HG03469 (cell line): ENCODE measurements around the gene CHORDC1.
"Not testable (repeated sequence)": the region's sequence is repeated elsewhere in the genome, so short reads cannot be mapped to it uniquely, and the experiment has no call there.

ENCODE experiments used
- ATAC-seq: cut with Tn5 transposase; IDR thresholded peaks from one replicate; pipeline ENCODE4 v1.9.1; 2021; ENCODE audit warnings: mild to moderate bottlenecking, moderate library complexity, moderate number of reproducible peaks; ENCODE audit not compliant: unreplicated experiment

Gene CHORDC1

DNA sequence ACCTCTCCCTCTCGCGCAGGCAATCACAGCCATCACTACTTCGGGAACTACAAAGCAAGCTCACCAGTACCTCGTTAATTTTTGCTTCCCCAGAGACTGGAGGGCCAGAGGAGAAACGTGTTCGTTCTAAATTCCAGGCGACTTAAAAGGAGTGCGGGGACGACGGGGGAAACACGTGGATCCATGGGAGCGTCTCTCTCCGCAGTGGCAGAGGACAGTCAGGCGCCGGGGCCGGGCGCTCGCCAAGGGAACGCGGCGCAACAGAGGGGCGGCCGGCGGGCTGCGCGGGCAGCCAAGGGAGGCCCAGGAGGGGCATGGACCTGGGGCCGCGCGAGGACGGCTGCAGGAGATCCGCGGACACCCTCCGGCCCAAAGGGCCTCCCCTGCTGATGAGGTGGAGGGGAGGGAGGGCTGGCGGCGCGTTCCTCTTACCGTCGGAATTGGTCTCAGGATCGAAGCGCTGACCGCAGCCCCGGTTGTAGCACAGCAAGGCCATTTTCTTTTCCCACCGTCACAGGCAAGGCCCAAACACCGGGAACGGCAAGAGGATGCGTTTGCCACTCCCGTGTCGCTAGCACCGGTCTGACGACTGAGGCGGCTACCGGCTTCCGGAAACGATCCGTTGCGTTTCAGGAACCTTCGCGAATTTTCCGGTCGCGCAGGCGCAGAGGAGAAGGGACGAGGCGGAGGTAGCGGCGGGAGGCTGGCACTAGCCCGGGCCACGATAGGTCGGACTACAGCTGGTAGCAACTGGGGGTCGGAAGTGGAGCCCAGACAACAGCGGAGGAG lies at the start of gene CHORDC1:
TSS of gene CHORDC1 (minus strand) at position 591 of the 789 bp plus-strand sequence. CDS start at position 496, 95 bp downstream.
- ATAC-seq = peak; percentile 75

DNA sequence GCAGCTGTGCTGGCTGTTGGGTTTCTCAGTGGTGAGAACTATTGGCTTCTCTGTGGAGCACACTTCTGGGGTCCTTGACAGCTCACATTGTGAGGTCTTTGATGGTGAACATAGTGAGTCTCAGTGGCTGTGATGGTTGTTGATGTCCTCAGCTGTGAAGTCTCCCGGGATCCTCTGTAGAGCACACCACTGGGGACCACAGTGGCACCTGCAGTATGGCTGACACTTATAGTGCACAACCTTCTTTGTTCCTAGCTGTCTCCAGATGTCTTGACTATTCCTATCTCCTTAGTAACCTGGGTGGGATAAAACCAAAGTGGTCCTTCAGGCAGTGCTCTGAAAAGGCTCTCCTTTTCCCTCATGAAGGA lies 34.3 kb upstream of the CHORDC1 start:
- ATAC-seq = no peak

GRCh38 chr11:90256404-90257157 lies 33.7 kb upstream of the CHORDC1 start:
- ATAC-seq = no peak

GRCh38 chr11:90254065-90254464 lies 31.2 kb upstream of the CHORDC1 start:
- no peak for ATAC-seq

GRCh38 chr11:90252053-90252452 lies 29.2 kb upstream of the CHORDC1 start:
- ATAC-seq = no peak

GRCh38 chr11:90251599-90251998 lies 28.8 kb upstream of the CHORDC1 start:
- ATAC-seq = no peak

DNA sequence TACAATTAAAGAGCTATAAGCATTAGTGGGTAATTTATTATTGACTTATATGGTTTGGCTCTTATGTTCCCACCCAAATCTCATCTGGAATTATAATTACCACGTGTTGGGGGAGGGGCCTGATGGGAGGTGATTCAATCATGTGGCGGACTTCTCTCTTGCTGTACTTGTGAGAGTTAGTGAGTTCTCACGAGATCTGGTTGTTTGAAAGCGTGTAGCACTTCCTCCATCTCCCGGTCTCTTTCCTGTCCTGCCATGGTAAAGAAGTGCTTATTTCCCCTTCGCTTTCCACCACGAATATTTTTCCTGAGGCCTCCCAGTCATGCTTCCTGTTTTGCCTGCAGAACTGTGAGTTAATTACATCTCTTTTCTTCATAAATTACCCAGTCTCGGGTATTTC lies 28.1 kb upstream of the CHORDC1 start:
- no peak for ATAC-seq

GRCh38 chr11:90246468-90246867 lies 23.6 kb upstream of the CHORDC1 start:
- ATAC-seq = no peak

DNA sequence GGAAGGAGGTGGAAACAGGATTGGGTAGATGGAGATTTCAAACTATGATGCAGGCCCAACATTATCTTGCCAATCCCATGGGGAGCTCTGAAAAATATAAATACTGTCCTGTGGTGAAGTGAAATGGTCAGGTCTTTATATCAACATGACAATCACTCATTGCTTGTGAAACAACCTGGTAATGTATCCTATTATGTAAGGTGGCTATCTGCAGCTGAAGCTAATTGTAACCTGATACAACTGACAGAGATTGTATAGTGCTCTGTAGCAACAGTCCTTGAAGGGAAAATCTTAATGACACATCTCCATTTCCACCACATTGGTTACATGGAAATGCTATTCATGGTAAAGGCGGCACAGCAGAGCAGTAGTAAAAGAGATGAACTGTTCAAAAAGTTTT lies 20.7 kb upstream of the CHORDC1 start:
- no peak for ATAC-seq

DNA sequence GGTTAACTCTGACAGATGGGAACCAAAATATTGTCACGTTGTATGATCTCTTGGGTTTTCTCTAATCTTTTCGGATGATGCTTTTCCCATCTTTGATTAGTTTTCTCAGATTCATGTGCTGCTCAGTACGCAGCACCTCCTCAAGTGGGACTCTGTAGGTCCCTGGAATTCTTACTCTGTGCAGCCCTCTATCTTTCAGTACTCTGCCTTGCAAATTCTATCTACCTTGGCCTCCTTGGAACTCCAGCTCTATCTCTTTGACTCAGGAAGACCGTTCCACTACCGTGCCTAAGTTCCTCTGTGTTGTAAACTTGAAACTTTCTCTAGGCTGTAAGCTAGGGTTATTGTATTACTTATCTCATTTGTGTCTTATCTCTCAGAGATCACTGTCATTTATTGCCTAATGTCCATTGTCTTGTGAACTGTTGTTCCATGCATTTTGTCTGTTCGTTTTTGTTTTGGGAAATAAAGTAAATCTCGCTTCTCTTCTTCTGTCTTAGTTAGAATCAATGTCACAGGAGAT lies 20.1 kb upstream of the CHORDC1 start:
- ATAC-seq = no peak

- ATAC-seq = no peak
These were observed 18.6 kb upstream of the CHORDC1 start for GRCh38 chr11:90241414-90241813.

- not testable (repeated sequence) for ATAC-seq
These were observed 17.3 kb upstream of the CHORDC1 start for GRCh38 chr11:90239967-90240636.

DNA sequence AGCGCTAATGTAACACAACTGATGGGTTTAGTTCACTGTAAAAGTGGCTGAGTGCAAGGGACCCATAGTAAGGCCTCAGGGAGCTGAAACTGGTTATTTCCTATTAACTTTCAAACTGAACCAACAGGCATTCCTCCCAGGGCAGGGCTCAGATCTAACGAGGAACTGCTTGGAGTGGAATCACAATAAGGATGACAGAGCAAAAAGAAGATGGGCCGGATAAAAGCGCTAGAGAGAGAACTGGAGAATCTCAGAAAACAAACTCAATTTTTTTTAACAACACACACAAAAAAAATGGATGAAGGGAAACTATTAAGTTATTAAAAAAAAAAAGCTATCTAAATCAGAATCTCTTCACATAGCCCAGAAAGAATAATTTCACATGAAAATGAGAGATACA lies 14.2 kb upstream of the CHORDC1 start:
- ATAC-seq = no peak

DNA sequence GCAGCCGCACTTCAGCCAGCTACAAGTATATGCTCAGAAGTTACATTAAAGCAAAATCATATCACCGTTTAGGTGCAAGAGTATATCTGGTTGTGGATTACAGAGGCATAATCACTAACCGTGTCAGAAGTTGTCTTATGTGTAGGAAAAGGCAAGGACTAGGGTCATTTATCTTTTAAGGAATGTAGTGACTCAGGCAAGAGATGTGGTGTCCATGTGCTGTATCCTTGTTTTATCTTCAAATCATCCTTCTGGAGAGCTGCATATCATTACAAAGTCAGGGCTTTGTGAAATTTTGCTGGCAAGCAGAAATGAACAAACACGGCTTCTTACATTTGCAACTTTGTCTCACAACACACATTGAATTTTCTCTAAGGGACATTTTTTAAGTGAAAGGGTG lies 12.7 kb upstream of the CHORDC1 start:
- ATAC-seq = no peak

DNA sequence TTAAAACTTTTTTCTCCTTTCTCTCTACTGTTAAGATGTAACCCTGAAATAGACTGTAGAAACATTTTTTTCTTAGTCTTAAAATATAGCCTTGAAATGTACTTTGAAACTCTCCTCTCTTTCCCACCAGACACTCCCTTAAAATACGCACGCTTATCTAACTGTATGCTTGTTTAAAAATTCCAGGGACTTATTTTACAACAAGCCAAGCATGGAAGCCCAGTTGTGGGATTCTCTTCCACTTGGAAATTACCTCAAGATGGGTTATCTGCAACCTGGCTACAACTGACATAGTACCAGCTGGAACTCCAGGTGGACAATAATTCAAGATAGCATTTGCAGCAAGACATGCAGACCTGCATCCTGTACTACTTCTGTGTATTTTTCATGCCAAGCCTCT lies 12.1 kb upstream of the CHORDC1 start:
- ATAC-seq = no peak

DNA sequence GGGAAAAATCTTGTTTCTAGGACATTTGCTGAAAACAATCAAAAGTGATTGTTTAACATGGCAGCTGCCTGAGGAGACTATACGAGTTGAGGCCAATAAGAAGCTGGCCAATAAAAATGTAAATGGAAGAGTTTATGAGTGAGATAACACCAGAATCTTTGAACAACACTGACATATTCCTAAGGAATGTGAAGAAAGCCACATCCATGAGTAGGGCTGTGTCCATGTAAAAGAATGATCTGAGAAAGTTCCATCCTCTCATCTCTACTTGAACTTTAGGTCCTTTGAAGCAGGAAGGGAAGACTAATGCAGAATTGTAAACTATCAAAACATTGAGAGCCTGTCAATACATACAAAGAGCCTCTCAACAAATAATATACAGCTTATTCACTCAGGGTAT lies 6.9 kb upstream of the CHORDC1 start:
- no peak for ATAC-seq

GRCh38 chr11:90228056-90228455 lies 5.2 kb upstream of the CHORDC1 start:
- no peak for ATAC-seq

DNA sequence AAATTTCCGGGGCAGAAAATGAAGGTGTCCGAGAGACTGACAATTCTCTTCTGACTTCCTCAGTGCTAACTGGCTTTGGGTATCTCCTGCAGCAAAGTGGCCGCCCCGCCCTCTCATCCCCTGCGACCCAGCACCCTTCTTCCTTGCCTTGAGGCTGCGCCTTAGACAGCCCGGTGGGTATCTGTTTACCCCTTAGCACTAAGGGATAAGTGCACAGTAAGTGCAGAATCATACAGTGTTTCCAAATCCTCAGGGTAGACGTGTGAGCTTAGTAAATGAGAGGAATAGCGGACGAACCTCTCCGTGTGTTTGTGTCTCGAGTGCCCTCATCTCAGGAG lies 368 bp upstream of the CHORDC1 start:
- no peak for ATAC-seq

DNA sequence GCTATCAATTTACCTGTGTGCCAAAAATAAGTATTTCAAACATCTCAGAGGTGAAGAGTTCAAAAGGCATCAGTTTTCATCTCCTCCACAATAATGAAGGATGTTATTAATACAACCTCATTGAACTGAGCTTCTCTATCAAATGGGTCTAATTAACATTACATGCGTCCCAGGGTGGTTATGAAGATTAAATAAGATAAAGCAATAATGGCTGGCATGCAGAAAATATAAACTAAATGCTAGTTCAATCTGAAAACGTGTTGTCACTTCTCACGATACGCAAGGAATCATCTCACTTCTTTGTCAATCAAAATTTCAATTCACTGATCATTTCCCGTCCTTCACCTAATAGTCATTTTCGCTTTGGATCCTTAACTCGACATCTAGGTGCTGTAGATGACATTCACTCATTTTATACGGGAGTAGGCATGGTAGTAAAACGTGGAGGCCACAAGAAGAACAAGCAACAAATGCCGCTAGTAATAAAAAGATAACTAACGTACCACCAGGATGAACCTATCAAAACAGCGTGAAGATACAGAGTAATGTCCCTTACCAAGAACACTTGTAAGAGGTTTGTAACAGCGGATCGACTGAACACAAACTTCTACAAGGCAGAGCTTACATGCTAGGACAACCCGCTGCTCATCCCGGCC lies 918 bp downstream of the CHORDC1 start:
- peak; percentile 3 for ATAC-seq

DNA sequence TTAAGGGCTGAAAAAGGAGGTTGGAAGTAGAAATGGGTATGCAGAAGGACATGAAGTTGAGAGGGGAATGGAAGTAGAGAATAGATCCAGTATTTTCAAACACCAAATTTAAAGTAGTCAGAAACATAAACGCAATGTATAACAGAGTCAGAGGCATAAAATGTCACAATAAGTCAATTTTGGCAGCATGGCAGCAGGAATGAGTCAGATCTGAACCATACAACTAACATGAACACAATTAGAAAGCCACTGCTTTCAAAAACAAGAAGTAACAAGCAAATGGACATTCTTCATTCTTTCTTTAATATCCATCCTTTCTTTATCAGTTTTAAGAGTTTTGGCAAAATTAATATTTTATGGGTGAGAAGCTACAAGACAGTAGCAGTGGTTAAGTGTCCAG lies 2.5 kb downstream of the CHORDC1 start:
- ATAC-seq = peak; percentile 21

DNA sequence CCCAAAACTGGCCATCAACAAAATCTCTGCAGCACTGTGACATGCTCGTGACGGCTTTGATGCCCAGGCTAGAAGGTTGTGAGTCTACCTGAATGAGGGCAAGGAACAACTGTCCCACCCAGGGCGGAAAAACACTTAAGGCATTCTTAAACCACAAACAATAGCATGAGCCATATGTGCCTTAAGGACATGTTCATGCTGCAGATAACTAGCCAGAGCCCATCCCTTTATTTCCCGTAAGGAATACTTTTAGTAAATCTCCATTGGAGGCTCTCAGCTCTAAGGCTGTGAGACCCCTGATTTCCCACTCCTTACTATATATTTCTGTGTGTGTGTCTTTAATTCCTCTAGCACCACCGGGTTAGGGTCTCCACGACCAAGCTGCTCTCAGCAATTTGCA lies 3.4 kb downstream of the CHORDC1 start:
- no peak for ATAC-seq
